HCT116 (cell line): Measurements from ENCODE around the gene ZFP1. TPM values are rescaled to one million over a fixed set of nuclear protein-coding genes. Genes with fewer than 3 reads are reported as not detected.

ENCODE experiments used
- ATAC-seq: fragments of 200-7000 bp; cut with Tn5 transposase; 2 replicates; pipeline ENCODE4 v1.9.1; 2020; ENCODE audit warnings: mild to moderate bottlenecking, moderate library complexity
- BruUV-seq: library from RNA; stranded (reverse); fragments of 400-500 nt; replicated peaks from 2 replicates; lab custom pipeline; 2021; lab: Mats Ljungman, UMichigan
- CTCF ChIA-PET: fragments of 300-600 bp; sonication (Branson Sonifier 250); formaldehyde crosslinking; loops from one replicate; lab custom pipeline; 2021; ENCODE audit warnings: antibody characterized with exemption; lab: Charles Lee
- POLR2A ChIA-PET: fragments of 300-600, 350-600 bp; sonication (Branson Sonifier 250); formaldehyde crosslinking; loops from one replicate; lab custom pipeline; 2021; ENCODE audit warnings: antibody characterized with exemption; lab: Charles Lee
- RAD21 ChIA-PET, 2 experiments: fragments of 300-600 bp; sonication (Branson Sonifier 250); formaldehyde crosslinking; loops; one replicate each; lab custom pipeline; 2023; ENCODE audit warnings: low total read pairs in 2 of 2; ENCODE audit not compliant: uncharacterized antibody in 2 of 2, unreplicated experiment in 2 of 2, low non-redundant PET in 1 of 2; lab: Charles Lee
- DNase-seq: peaks from one replicate; pipeline ENCODE4 v3.0.0-alpha.2; 2010; ENCODE audit warnings: low read depth, low spot score
- H2AFZ ChIP-seq: fragments of 200-600 bp; shearing (Covaris generic), sonication (generic); 2 replicates; pipeline ENCODE4 v1.6.1; 2017; ENCODE audit warnings: low read depth, mixed run types, mixed read lengths, antibody characterized with exemption, low read length; ENCODE audit not compliant: poor library complexity, severe bottlenecking
- H3K27ac ChIP-seq: 2 replicates; pipeline ENCODE4 v1.5.1; 2012; ENCODE audit warnings: low read depth, low read length
- H3K27me3 ChIP-seq: fragments of 200-600 bp; sonication (generic); 2 replicates; pipeline ENCODE4 v1.6.1; 2016; ENCODE audit warnings: mixed run types, low read length, mixed read lengths; ENCODE audit not compliant: insufficient read depth
- H3K36me3 ChIP-seq, 2 experiments: fragments of 200-500 bp in 1 of 2; fragments of 200-600 bp in 1 of 2; sonication (Bioruptor generic) in 1 of 2; sonication (generic) in 1 of 2; 2 replicates each; pipeline versions ENCODE4 v1.5.1 to v1.6.1; 2014 to 2016; ENCODE audit warnings: low read length in 2 of 2, inconsistent platforms in 1 of 2, mixed read lengths in 1 of 2, mixed run types in 1 of 2; ENCODE audit not compliant: insufficient read depth in 2 of 2, control insufficient read depth in 1 of 2
- H3K4me1 ChIP-seq, 2 experiments: fragments of 200-600 bp in 1 of 2; sonication (generic) in 1 of 2; 2 replicates each; pipeline versions ENCODE4 v1.5.1 to v1.6.1; 2012 to 2017; ENCODE audit warnings: low read length in 2 of 2, inconsistent platforms in 1 of 2, mild to moderate bottlenecking in 1 of 2, mixed read lengths in 1 of 2, mixed run types in 1 of 2, moderate library complexity in 1 of 2; ENCODE audit not compliant: insufficient read depth in 2 of 2, control insufficient read depth in 1 of 2
- H3K4me2 ChIP-seq: fragments of 200-600 bp; sonication (generic); 2 replicates; pipeline ENCODE4 v1.6.1; 2017; ENCODE audit warnings: mixed run types, low read length, mixed read lengths
- H3K4me3 ChIP-seq, 2 experiments: fragments of 200-600 bp in 1 of 2; sonication (generic) in 1 of 2; replicated peaks in 1 of 2; 2 replicates each; pipeline ENCODE4 v1.5.1; 2011 to 2016; ENCODE audit warnings: low read length in 2 of 2, control low read depth in 1 of 2, low read depth in 1 of 2, mild to moderate bottlenecking in 1 of 2, mixed read lengths in 1 of 2, mixed run types in 1 of 2
- H3K79me2 ChIP-seq: fragments of 200-600 bp; sonication (generic); 2 replicates; pipeline ENCODE4 v1.6.1; 2017; ENCODE audit warnings: mild to moderate bottlenecking, mixed run types, low read length, moderate library complexity, mixed read lengths; ENCODE audit not compliant: insufficient read depth
- H3K9ac ChIP-seq: fragments of 200-600 bp; sonication (generic); 2 replicates; pipeline ENCODE4 v1.6.1; 2016; ENCODE audit warnings: low read length, mixed read lengths
- H3K9me2 ChIP-seq: fragments of 200-600 bp; sonication (generic), shearing (Covaris generic); 2 replicates; pipeline ENCODE4 v1.6.1; 2017; ENCODE audit warnings: mixed run types, mild to moderate bottlenecking, moderate library complexity; ENCODE audit not compliant: insufficient read depth
- H3K9me3 ChIP-seq, 2 experiments: fragments of 200-500 bp in 1 of 2; fragments of 200-600 bp in 1 of 2; sonication (Bioruptor generic) in 1 of 2; sonication (generic) in 1 of 2; 2 replicates each; pipeline ENCODE4 v1.6.1; 2014 to 2017; ENCODE audit warnings: low read length in 2 of 2, mixed read lengths in 2 of 2, inconsistent platforms in 1 of 2, low read depth in 1 of 2, mild to moderate bottlenecking in 1 of 2, mixed run types in 1 of 2, moderate library complexity in 1 of 2; ENCODE audit not compliant: control insufficient read depth in 1 of 2, insufficient read depth in 1 of 2
- H4K20me1 ChIP-seq: fragments of 200-600 bp; sonication (generic), shearing (Covaris generic); 2 replicates; pipeline ENCODE4 v1.6.1; 2017; ENCODE audit warnings: mixed run types, mild to moderate bottlenecking, moderate library complexity; ENCODE audit not compliant: insufficient read depth
- CBX3 ChIP-seq: IDR thresholded peaks from 2 replicates; pipeline ENCODE4 v1.6.1; 2012; ENCODE audit warnings: low read depth
- EZH2phosphoT487 ChIP-seq: fragments of 200-600 bp; IDR thresholded peaks from 2 replicates; pipeline ENCODE4 v1.6.1; 2018; ENCODE audit warnings: antibody characterized with exemption, borderline replicate concordance
- POLR2AphosphoS5 ChIP-seq: IDR thresholded peaks from 2 replicates; pipeline ENCODE4 v1.6.1; 2011; ENCODE audit warnings: mild to moderate bottlenecking, low read depth, low read length, moderate library complexity
- YY1 ChIP-seq: IDR thresholded peaks from 2 replicates; pipeline ENCODE4 v1.6.1; 2011; ENCODE audit warnings: low read length, low read depth, moderate library complexity, mild to moderate bottlenecking; ENCODE audit not compliant: insufficient replicate concordance; ENCODE audit errors: extremely low read depth
- ZBTB33 ChIP-seq: IDR thresholded peaks from 2 replicates; pipeline ENCODE4 v1.6.1; 2011; ENCODE audit warnings: mild to moderate bottlenecking, low read length, moderate library complexity; ENCODE audit not compliant: insufficient replicate concordance; ENCODE audit errors: extremely low read depth
- ZNF274 ChIP-seq: fragments of 200-500 bp; sonication (Bioruptor generic); IDR thresholded peaks from 2 replicates; pipeline ENCODE4 v1.6.1; 2014; ENCODE audit warnings: mild to moderate bottlenecking, low read depth, low read length, inconsistent platforms
- intact Hi-C: fragments of 100-400 bp; cut with micrococcal nuclease; formaldehyde crosslinking; loops from 2 replicates; pipeline ENCODE4 v1.10.0; 2022
- total RNA-seq: library from RNA; stranded (reverse); gene quantifications from one replicate; pipeline ENCODE4 v1.2.1, GENCODE V29; 2021; ENCODE audit not compliant: unreplicated experiment
- TF ChIP-seq, protein P1 (sequence below): IDR thresholded peaks from 2 replicates; pipeline ENCODE4 v1.6.1; 2012

ZFP1 gene
- total RNA-seq, 1 experiment from 2014 or later, result 12.8 TPM

- TF ChIP-seq ZBTB33, result no peak
Observed at GRCh38 chr16:75103994-75104393, 44.3 kb upstream of the ZFP1 start (continued).

GRCh38 chr16:75104836-75105235 is 43.5 kb upstream of the ZFP1 start:
- no peak overlapping the region for H2AFZ ChIP-seq
- no peaks in the 10 kb centered on the region for H3K27me3 ChIP-seq
- CTCF ChIA-PET, result no interaction called here
- H3K4me1 ChIP-seq, result peaks cover 25 to 35% of the 10 kb centered on the region in 2 experiments
- no peak overlapping the region for H3K4me2 ChIP-seq
- intact Hi-C loops, result no loop called here
- no peak overlapping the region for H3K4me3 ChIP-seq
- H3K9me2 ChIP-seq, result no peaks in the 10 kb centered on the region
- no TSS peak for BruUV-seq
- no peak overlapping the region for H3K27ac ChIP-seq
- POLR2A ChIA-PET, result no interaction called here
- no peak overlapping the region for H3K9ac ChIP-seq
- TF ChIP-seq CBX3 (no peak), ZBTB33 (no peak), YY1 (no peak), EZH2phosphoT487 (no peak), ZNF274 (no peak), POLR2AphosphoS5 (no peak)
- TF ChIP-seq, protein P1, sequence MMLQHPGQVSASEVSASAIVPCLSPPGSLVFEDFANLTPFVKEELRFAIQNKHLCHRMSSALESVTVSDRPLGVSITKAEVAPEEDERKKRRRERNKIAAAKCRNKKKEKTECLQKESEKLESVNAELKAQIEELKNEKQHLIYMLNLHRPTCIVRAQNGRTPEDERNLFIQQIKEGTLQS, result no peak
- H3K36me3 ChIP-seq, result peaks cover 0 to 5% of the 10 kb centered on the region in 2 experiments; a peak in 1 of 4 replicates
- no peaks in the 10 kb centered on the region; the same call in 1 of the 2 replicates for H3K79me2 ChIP-seq
- H3K9me3 ChIP-seq, result no peaks in the 10 kb centered on the region
- no peak for ATAC-seq
- no peaks in the 10 kb centered on the region for H4K20me1 ChIP-seq
- RAD21 ChIA-PET, result no interaction called here
- no peak for DNase-seq
